Measurements from ENCODE around the gene CRYM. TPM values are rescaled to one million over a fixed set of nuclear protein-coding genes. Genes with fewer than 3 reads are reported as not detected.
A peak's percentile ranks its signal among the peaks of the same experiment; 100 is the strongest.
"Not testable (repeated sequence)": the region's sequence is repeated elsewhere in the genome, so short reads cannot be mapped to it uniquely, and the experiment has no call there.

CRYM gene
- polyA plus RNA-seq, 12 donors: 0.12 to 2.1 (median 0.49) TPM; not detected in 4

DNA sequence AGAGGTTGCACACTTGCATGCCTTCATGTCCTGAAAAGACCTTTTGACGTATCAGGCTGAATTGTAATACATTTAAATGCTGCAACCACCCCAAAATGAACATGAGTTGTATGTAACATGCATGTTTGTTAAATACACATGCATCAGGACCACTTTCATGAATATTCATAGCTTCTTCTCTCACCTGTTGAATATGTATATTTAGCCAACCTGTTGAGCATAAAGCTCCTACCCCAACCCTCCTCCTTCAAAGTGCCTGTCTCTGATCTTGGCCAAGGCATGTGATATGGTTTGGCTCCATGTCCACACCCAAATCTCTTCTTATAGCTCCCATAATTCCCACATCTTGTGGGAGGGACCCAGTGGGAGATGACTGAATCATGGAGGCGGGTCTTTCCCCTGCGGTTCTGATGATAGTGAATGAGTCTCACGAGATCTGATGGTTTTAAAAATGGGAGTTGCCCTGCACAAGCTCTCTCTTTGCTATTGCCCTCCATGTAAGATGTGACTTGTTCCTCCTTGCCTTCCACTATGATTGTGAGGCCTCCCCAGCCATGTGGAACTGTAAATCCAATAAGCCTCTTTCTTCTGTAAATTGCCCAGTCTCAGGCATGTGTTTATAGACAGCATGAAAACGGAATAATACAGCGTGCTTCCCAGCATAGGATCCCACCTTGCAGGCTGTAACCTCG is 3.8 kb upstream of the CRYM start:
- DNase-seq: no peak

DNA sequence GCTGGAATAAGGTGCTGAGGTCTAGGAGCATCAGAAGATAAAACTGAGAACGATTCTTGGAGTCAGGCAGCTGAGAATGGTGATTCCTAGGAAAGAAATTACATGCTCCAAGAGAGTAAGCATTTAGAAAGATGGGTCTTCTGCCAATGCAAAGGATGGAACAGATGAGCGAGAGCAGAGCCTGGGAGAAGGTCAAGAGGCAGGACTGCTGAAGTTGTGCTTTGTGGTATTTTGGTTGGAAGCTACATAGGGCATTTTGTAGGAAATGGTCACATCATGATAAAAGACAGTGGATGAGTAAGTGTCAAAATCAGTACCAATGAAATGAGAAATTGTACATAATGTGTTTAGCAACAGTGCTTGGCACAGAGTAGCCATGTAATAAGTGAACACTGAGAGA is 1.4 kb upstream of the CRYM start:
- DNase-seq: no peak

DNA sequence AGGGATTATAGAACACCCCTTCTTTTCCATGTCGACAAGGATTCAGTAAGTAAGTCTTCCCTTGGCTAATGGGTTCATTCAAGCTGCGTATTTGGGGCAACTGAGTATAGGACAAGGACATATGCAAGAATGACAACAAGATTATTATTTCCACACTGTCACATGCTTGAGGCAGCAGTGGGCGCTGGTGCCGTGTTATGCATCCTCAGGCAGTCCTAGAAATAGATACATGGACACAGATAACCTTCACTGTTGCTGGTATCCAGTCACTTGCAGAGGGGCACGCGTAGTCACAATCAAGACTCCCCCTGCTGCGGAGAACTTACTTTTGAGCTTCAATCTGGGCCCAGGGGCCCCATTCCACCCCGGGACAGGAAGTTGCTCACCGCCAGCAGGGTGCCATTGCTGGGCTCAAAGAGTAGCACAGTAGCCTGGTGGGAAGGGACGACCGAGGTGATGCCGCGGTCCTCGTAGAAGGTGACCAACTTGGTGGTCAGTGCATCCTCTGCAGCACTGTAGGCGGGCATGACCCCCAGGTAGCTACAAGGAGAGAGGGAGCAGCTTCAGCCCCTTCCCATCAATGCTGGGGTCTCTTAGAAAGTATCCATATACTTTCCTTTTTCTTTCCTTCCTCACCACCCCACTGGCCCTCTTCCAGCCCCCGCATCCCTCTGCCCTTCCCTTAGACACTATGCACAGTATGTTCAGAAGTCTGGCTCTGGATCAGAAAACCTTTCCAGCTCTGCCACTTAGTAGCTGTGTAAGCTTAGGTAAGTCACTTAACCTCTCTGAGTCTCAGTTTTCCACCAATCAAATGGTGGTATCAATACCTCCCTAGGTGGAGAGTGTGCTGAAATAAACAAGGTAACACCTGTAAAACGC is 804 bp downstream of the CRYM start:
- DNase-seq: no peak

DNA sequence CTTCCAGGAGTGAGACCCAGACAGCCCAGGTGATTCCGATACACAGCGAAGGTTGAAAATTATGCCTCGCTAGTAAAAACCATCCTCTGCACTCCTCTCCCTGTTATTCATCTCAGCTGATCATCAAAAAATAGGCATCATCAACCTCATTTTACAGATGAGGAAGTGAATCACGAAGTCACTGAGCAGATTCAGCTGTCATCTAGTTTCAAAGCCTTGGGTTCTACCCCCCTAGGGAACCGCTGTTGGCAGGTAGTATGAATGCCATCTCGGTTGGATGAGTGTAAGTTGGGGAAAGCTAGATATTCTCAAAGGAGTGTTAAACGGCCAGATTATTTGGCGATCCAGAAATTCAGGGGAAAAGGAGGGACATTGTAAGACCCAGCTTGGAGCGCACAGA is 2.0 kb downstream of the CRYM start:
- DNase-seq: no peak

DNA sequence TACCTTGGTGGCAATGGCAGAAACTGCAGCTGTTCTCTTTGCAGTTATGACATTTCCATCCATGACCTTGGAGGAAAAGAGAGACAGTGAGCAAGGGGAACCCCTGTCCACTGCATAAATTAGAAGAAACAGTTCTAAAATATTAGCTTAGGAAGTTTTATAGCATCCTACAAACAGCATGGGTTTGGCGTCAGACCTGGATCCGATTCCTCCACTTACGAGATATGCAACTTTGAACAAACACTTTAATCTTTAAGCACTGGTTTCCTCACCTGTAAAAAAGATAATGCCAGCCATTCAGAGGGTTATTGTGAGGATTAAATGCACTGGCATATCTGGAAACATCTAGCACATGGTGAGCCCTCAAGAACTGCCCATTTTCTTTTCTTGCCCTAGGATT is 2.6 kb downstream of the CRYM start:
- DNase-seq: no peak

DNA sequence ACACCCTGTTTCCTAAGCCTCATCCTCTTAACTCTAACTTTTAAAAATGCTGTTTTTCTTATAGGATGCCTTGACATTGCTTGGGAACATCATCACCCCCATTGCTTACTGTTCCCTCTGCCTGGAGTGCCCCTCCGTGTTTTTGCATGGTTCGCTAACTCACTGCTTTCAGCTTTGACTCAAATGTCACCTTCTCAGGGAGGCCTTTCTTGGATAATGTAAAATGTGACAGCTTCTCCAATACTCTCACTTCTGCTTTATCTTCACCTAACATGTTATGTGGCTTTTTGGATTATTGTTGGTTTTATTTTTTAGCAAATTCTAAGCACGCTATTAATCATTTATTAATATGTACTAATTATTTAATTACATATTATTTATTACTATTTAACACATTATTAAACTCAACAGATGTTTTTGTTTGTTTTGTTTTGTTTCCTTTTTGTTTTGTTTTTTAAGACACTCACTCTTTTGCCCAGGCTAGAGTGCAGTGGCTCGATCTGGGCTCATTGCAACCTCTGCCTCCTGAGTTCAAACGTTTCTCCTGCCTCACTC is 3.8 kb downstream of the CRYM start:
- no peak for DNase-seq

DNA sequence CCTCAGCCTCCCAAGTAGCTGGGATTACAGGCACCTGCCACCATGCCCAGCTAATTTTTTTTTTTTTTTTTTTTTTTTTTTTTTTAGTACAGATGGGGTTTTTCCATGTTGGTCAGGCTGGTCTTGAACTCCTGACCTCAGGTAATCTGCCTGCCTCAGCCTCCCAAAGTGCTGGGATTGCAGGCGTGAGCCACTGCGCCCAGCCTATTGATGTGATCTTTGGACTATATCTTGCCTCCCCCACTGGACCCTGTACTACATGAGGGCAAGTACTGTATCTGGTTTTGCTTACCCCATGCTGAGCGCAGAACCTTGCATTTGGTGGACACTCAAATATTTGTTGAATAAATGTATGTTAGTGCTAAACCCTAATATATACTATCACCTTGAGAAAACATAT is 5.3 kb downstream of the CRYM start:
- not testable (repeated sequence) for DNase-seq

DNA sequence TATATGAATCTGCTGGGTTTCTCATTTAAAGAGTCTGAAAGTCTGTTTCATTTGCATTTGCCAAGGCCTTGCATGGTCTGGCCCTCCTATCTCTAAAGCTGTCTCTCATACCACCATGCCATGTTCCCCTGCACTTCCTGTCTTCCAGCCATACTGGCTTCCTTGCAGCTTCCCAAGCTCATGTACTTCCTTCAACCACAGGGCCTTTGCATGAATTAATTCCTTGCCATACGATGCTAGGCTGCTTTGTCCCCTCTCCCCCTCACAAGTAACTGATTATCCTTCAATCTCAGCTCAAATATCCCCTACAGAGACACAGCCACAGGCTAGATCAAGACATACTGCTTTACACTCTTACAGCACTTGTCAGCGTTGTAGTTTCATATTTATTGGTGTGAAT is 5.8 kb downstream of the CRYM start:
- DNase-seq: no peak

DNA sequence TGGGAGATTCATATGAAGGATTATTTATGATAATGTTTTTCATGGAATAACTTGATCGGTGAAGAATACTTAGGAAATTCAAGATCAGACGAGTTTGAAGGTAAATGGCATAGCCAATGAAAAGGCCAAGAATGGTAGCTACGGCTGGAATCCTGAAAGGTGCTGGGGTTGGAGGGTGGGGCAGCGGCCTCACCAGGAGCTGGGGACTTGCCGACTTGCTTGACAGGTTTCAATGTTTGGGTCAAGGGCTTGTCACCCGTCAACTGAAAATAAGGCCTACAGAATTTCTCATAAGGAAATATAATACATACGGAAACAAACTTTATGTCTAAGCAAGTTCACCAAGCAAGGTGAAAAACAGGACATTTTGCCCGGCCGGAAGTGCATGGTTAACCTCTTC is 9.9 kb downstream of the CRYM start:
- DNase-seq: no peak

DNA sequence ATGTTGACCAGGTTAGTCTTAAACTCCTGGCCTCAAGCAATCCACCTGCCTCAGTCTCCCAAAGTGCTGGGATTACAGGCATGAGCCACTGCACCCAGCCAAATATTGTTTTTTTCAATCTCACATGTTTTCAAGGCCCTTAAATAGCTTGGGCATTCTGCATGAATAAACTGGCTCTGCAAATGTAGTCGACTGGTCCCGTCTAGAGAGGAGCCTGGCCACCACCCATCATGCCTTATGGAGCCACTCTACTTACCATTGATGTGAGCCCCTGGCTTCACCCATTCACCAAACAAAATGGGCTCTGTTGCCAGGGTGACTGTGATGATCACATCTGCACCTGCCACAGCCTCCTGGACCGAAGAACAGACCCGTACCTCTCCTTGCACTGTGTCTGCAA is 10.8 kb downstream of the CRYM start:
- DNase-seq: no peak

DNA sequence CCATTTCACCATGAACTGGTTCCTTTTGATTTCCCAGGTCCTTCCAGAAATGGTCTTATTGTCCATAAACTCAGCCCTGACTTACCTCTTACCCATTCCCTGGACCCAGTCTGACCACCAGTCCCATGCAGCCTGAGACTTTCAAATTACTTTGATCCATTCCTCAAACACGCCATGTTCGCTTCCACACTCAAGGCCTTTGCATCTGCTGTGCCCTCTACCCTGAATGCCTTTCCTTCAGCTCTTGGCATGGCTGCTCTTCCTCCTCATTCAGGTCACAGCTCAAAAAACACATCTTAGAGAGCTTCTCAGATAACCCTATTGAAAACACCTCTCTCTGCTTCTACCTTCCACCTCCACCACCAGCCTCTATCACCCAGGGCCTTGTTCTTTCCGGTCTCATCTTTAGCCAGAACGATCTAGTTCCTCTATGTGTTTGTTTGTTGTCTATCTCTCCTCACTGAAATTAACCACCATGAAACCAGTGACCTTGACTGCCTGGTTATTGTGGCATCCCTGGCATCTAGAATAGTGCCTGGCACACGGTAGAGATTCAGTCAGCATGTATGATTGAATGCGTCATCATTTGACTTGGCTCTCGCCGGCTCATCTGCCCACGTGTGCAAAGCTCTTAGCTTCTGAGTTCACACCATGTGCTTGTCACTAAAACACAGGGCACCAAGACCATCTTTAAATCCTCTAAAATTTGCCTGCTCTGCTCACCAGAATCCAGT is 12.8 kb downstream of the CRYM start:
- no peak for DNase-seq

DNA sequence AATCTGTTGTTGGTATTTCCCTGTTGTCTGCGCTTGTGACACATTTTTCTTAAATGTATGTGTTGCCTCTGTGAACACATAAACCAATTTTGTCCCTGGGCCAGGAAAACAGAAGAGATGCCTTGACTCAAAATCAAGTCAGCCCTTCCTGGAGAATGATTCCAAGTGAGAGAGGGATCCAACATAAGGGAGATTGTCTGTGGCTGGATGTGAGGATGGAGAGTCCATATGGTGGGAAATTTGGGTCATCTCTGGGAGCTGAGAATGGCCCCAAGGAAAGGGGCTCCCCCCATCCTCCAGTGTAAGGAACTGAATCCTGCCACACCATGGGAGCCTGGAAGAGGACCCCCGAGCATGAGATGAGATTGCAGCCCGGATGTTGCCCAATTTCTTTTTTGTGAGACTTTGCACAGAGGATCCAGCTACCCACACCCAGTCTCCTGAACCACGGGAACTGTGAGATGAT is 13.5 kb downstream of the CRYM start:
- DNase-seq: peak; percentile 15

DNA sequence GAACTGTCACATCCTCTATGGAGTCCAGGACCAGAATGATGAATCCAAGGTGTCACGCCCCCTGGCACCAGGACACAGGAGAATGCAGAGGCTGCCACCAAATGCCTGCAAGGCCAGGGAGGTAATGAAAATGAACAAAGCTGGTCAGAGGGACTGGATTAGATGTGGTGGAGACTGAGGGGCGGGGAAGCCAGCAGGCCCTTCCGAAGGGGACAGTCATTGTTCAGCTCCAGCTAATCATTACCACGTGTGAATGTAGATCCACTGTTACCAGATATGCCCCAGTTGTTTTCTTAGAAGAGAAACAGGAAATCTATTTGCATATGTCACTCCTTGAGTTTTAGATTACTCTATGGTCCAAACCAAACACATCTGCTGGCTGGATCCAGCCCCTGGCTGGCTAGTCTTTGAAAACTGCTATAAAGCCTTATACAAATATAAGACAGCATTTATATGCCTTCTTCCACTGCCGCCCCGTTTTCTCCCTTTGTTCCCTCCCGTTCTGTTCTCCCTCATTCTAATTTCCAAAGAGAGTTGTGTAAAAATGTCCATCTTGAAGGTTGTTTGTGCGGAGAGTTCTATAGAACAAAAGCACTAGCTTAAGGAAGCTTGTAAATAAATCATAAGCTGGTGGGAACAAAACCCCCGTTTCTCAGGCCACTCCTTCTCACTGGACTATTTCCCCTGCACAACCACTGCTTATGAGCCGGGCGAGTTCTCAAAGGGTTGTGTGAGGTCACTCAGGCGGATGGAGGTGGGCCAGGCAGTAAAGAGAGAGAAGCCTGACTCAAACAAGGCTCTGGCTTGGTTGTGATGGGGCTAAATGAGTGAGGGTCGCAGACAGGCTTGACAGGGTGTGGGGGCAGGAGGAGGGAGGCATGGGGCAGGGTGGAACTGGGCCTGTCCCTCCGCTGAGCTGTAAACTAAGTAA is 14.2 kb downstream of the CRYM start:
- peak; percentile 31 for DNase-seq

DNA sequence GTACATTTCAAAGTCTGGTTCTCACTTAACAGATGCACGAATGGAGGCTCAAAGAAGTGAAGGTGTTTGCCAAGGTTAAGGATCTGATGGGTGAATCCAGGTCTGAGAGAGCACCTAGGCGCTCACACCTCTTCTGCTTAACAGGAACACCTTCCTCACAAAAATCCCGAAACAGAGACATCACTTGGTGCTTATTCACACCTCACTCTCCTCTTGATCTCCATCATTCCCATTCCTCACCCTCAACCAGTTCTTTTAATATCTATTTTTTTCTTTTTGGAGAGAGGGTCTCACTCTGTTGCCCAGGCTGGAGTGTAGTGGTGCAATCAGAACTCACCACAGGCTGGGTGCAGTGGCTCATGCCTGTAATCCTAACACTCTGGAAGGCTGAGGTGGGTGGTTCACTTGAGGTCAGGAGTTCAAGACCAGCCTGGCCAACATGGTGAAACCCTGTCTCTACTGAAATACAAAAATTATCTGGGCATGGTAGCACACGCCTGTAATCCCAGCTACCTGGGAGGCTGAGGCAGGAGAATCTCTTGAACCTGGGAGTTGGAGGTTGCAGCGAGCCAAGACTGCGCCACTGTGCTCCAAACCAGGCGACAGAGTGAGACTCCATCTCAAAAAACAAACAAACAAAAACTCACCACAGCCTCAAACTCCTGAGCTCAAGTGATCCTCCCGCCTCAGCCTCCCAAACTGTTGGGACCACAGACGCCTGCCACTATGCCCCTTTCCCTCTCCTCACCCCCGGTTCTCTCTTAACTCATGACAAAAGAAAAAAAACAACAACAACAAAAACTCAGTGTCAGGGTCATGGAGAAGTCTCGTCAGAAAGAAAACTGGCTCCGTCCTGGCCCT is 15.1 kb downstream of the CRYM start:
- DNase-seq: no peak

DNA sequence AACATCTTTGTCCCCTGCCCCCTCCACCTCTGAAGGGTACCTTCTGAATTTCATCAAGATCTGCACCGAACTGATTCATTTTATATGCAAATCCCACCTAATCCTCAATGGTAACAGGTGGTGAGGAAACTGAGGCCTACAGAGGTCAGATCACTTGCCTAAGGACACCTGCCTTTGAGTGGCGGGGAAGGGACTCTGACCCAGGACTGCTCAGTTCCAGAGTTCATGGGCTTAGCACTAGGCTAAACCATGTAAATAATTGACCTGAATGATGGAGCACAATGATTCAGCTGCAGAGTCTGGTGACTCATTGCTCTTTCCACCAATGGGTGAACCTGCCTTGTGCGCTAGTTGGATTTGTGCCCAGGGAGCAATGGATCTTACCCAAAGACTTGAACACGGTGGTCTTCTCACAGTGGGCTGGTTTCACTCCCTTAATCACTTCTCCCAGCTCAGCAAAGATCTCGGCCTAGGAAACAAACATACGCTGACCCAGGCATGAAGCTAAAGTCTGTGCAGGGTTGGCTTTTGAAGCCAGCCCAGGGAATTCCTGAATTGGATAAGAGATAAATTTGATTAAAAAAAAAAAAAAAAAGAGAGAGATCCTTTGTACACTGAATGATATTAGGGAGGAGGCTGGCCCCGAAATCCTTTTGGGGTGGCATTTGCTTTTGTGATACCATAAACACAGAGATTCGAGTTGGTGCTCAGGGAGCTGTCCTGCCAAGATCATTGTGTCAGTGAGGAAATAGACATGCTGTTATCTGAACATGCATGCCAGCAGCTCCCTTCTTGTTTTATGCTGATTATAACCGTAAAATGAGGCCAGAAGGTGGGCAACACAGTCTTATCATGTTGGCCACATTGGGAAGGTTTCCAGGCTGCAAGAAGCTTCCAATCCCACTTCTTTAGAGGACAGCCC is 17.0 kb downstream of the CRYM start:
- no peak for DNase-seq

DNA sequence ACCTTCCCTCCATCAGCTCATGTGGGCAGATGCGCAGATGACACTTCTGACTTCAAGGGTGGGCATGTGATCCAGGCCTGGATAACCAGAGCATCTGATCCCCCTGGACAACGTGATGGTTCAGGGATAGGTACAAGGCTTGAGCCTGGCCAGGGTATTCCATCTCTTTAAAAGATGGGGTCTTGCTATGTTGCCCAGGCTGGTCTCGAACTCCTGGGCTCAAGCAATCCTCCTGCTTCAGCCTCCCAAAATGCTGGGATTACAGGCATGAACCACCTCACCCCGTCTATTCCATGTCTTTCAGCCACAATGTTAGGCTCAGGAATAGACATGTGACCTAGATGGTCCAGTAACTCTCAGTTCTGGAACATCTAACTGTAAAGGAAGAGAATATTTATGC is 20.8 kb downstream of the CRYM start:
- DNase-seq: no peak

DNA sequence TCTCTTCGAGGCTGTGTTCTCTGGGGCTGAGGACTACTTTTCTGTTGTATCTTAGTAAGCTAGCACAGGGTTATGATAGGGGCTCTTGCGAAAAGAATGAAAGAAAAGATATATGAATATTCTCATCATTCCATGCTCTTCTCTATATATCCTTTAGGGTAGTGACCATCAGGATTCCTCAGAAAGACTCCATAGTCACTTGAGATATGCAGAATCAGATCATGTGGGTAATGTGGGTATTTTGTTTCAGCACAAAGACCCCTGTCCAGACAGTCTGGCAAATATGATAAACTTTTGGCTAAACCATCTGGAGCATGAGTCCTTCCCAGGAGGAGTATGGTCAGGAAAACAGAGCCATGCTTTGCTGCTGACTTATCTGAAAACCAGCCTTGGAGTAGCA is 21.5 kb downstream of the CRYM start:
- DNase-seq: no peak

DNA sequence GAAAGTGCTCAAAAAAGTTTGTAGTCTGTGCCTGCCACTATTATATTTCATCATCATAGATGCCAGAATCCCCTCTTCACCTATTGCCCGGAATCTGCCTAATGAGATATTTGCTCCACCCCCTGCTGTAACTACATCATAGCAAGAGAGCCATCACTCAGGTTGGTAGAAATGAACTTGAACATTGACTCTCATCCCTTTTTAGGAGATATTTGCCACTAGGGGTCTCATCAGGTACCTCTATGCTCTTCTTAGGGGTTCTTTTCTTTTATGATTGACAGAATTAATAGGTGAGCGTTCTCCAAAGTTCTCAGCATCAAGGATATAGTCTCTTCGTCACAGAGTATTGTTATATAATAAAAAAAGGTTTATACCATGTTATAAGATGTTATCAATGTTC is 24.6 kb downstream of the CRYM start:
- no peak for DNase-seq

Data from muscle of arm (tissue), 12 donors.